Ovary (tissue), 9 donors: Measurements from ENCODE around the gene PIK3R5. TPM values are rescaled to one million over a fixed set of nuclear protein-coding genes. Genes with fewer than 3 reads are reported as not detected.

Source experiments
- DNase-seq, 5 donors: peaks; one replicate each; pipeline ENCODE4 v3.0.0-alpha.2; 2019 to 2020
- H3K27ac ChIP-seq, 2 donors: fragments of 200-600 bp; one replicate each; pipeline versions ENCODE4 v1.5.1 to v1.8.0; 2019 to 2022
- H3K27me3 ChIP-seq: fragments of 200-600 bp; one replicate; pipeline ENCODE4 v1.8.0; 2022
- H3K36me3 ChIP-seq: fragments of 200-600 bp; sonication (generic); one replicate; pipeline ENCODE4 v1.5.1; 2019
- H3K4me1 ChIP-seq: one replicate; pipeline ENCODE4 v1.8.1; 2013; ENCODE audit warnings: mild to moderate bottlenecking, moderate library complexity; ENCODE audit not compliant: insufficient read depth
- H3K4me3 ChIP-seq: fragments of 200-600 bp; sonication (generic); one replicate; pipeline ENCODE4 v1.5.1; 2017
- H3K9me3 ChIP-seq, 2 donors: fragments of 200-600 bp in 1 of 2; sonication (generic) in 1 of 2; one replicate each; pipeline versions ENCODE4 v1.5.1 to v1.8.1; 2013 to 2019; ENCODE audit warnings: mild to moderate bottlenecking in 1 of 2, moderate library complexity in 1 of 2
- CTCF ChIP-seq, 3 donors: fragments of 450-650 bp in 2 of 3; fragments of 200-600 bp in 1 of 3; IDR thresholded peaks; one replicate each; pipeline versions ENCODE4 v1.5.1 to v1.8.0; 2016 to 2022; ENCODE audit warnings: antibody characterized with exemption in 3 of 3, mild to moderate bottlenecking in 1 of 3
- EP300 ChIP-seq: sonication (generic); formaldehyde crosslinking; IDR thresholded peaks from one replicate; pipeline ENCODE4 v1.6.1; 2017; ENCODE audit warnings: antibody characterized with exemption
- POLR2A ChIP-seq: fragments of 450-650 bp; IDR thresholded peaks from one replicate; pipeline ENCODE4 v1.6.1; 2017; ENCODE audit warnings: antibody characterized with exemption, mild to moderate bottlenecking, moderate library complexity
- WGBS, 3 donors: extraction: QIAGEN DNeasy Blood & Tissue Kit in 1 of 3; methylation state at CpG; one replicate each; pipeline versions ENCODE4 v1.1.5 to v1.1.7; 2013 to 2017; 5-methylcytosine and 5-hydroxymethylcytosine counted together
- intact Hi-C, 4 donors: fragments of 100-400 bp; cut with DNase I; formaldehyde crosslinking; loops; one replicate each; pipeline versions ENCODE4 v1.11.0 to v1.15.1; 2022 to 2023
- polyA plus RNA-seq, 2 donors: library from polyadenylated mRNA; stranded (reverse); fragments of 200-250 nt in 1 of 2; fragments of 350-450 nt in 1 of 2; fragmentation: Illumina TruSeq in 1 of 2; extraction: RNeasy Lipid Tissue Mini Kit (QIAGEN cat#74804) in 1 of 2; gene quantifications; one replicate each; pipeline ENCODE4 v1.2.3, GENCODE V29; 2013 to 2014
- total RNA-seq, 7 donors: library from RNA; depleted of rRNA in 2 of 7; stranded (reverse); fragments of >200 nt in 2 of 7; fragmentation: NEBNext Ultra II Directional in 3 of 7; extraction: Animal tissue kit (Norgen Biotek cat#: 25700) in 3 of 7; gene quantifications; one replicate each; pipeline versions ENCODE4 v1.1.0 to v1.2.4, GENCODE V29; 2016 to 2023
- donor health status: DM: no; HTN: no; CAD: no; lungs with moderate emphysema.
- donor health status: DM: no; HTN: no; CAD: no.
- donor health status: Bipolar disorder and iron deficiency.
- donor health status: DM: yes; HTN: yes; CAD: no.
- donor health status: DM: no; HTN: no; CAD: no.
- donor health status: DM: yes; HTN: yes; CAD: no.

Gene PIK3R5
- total and polyA plus RNA-seq, 9 donors = 0.86 to 8.9 (median 3.7) TPM

GRCh38 chr17:8868529-8868951, 97.0 kb downstream of the PIK3R5 start:
- intact Hi-C loops = no loop called here
- no peaks in the 10 kb centered on the region for H3K9me3 ChIP-seq
- no peaks in the 10 kb centered on the region for H3K4me1 ChIP-seq
- TF ChIP-seq CTCF (IDR thresholded peaks at IDR 0.05) (no peak), EP300 (no peak), POLR2A (no peak)
- WGBS, 3 donors = 87 to 93% (median 91%) methylated on average over 4 of the region's 4 CpGs
- H3K4me3 ChIP-seq = no peak overlapping the region
- H3K36me3 ChIP-seq = no peaks in the 10 kb centered on the region
- DNase-seq = no peak
- H3K27ac ChIP-seq = no peak overlapping the region
- no peaks in the 10 kb centered on the region for H3K27me3 ChIP-seq

- H3K4me1 ChIP-seq = no peaks in the 10 kb centered on the region
- no peak for DNase-seq
- 72 to 88% (median 88%) methylated on average over 1 of the region's 1 CpG for WGBS, 3 donors
- intact Hi-C loops = no loop called here
- no peaks in the 10 kb centered on the region for H3K9me3 ChIP-seq
- H3K36me3 ChIP-seq = no peaks in the 10 kb centered on the region
- no peak overlapping the region for H3K27ac ChIP-seq
- no peak for TF ChIP-seq EP300
- TF ChIP-seq CTCF (IDR thresholded peaks at IDR 0.05) = no peak
- no peak for TF ChIP-seq POLR2A
- no peaks in the 10 kb centered on the region for H3K27me3 ChIP-seq
- H3K4me3 ChIP-seq = no peak overlapping the region
Measured at GRCh38 chr17:8868092-8868491, 97.4 kb downstream of the PIK3R5 start.

GRCh38 chr17:8867361-8867981, 98.0 kb downstream of the PIK3R5 start, which contains the start of gene PIK3R6:
TSS of gene PIK3R6 (minus strand) at chr17:8867674. CDS start at chr17:8849794, 17,880 bp downstream.
- Histone ChIP-seq H3K9me3 (no peaks in the 10 kb centered on the region), H3K27me3 (no peaks in the 10 kb centered on the region), H3K27ac (no peak within 1 kb of the TSS), H3K4me1 (no peaks in the 10 kb centered on the region), H3K4me3 (no peak within 1 kb of the TSS), H3K36me3 (no peaks in the 10 kb centered on the region)
- no peak for DNase-seq
- TF ChIP-seq EP300 = no peak
- TF ChIP-seq CTCF (IDR thresholded peaks at IDR 0.05) = no peak
- 52 to 58% (median 56%) methylated on average over 12 of the region's 12 CpGs for WGBS, 3 donors
- intact Hi-C loops = no loop called here

- no peaks in the 10 kb centered on the region for H3K4me1 ChIP-seq
- no peaks in the 10 kb centered on the region for H3K9me3 ChIP-seq
- intact Hi-C loops = no loop called here
- no peak for DNase-seq
- H3K27me3 ChIP-seq = no peaks in the 10 kb centered on the region
- H3K4me3 ChIP-seq = no peak overlapping the region
- 87 to 93% (median 89%) methylated on average over 7 of the region's 7 CpGs for WGBS, 3 donors
- H3K36me3 ChIP-seq = no peaks in the 10 kb centered on the region
- H3K27ac ChIP-seq = no peak overlapping the region
- TF ChIP-seq EP300 = no peak
- TF ChIP-seq CTCF (IDR thresholded peaks at IDR 0.05) = no peak
- no peak for TF ChIP-seq POLR2A
Measured at GRCh38 chr17:8865811-8866210, 99.7 kb downstream of the PIK3R5 start.
